GM19468 (cell line): ENCODE results near the gene MYH3.
"Not testable (repeated sequence)": the region's sequence is repeated elsewhere in the genome, so short reads cannot be mapped to it uniquely, and the experiment has no call there.

Experiments used
- ATAC-seq: cut with Tn5 transposase; IDR thresholded peaks from one replicate; pipeline ENCODE4 v1.9.1; 2021; ENCODE audit warnings: mild to moderate bottlenecking, moderate library complexity, moderate number of reproducible peaks; ENCODE audit not compliant: unreplicated experiment; ENCODE audit errors: extremely low read depth

Gene MYH3

DNA sequence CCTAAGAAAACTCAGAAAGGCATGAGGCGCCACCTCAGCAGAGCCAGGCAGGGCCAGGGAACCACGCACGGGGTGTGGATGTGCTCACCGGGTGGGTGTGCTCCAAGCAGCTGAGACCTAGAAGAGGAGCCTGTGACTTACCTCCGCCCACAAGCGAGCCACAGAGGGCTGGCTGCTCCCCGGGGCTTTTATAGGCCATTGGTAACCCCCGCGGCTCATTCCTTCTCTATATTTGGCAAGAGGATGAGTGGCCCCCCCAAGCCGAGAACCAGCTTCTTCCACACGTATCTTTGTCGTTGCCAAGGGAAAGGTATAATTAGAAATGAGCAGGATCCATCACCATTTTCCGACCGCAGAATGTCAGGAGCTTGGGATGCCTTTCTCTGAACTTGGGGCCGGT lies at the start of gene MYH3:
MYH3 (minus strand) TSS at position 162 of the 400 bp plus-strand sequence. CDS start 2,245 bp downstream, outside the sequence.
- no peak for ATAC-seq

DNA sequence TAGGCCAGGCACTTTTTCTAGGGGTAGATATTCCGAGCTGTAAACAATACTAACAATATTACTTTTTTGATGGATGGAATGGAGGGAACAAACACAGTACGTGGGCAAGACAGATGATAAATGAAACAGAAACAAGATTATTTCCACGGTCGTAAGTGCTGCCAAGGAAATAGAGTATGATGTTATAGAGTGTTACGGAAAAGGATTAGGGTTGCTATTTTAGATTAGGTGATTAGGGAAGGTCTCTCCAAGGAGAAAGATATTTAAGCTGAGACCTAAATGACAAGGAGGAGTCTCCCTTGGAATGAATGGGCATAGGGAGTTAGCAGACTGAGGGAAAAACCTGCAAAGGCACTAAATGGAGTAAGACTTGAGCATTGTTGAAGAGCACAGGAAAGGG lies 48.6 kb upstream of the MYH3 start:
- ATAC-seq = no peak

DNA sequence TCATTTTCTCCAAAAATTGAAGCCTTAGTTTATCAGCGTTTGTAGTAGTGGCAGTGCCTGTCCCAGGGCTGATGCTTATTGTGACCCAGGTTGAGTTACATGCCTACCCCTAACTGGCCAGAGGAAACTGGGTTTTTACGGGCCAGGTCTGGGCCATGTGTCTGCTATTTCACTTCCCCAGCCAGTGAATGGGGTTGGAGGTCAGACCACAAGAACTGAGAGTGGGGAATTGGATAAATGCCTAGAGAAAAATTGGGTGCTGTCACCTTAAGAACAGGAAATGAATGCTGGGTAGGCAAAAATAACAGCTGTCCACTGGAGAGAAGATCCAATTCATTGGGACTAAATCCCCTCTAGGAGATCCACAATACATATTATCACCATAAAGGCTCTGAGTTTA lies 45.5 kb upstream of the MYH3 start:
- ATAC-seq = no peak

DNA sequence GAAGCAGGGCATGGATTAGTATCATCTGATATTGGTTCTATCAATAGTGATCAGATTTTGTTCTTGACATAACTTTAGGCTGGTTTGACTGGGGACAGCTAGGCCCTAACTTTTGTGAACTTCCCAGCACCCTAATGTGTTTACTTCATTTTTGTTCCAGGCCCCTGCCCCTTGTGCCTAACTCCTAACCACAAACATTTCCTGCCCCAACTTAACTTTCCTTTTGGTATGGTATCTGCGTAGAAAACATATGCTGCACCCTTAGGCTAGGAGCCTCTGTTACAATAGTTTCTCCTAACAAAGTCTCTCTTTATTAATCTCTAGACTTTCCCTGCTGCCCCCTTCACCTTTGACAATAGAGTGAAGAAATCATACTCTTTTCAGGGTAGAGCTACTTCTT lies 42.7 kb upstream of the MYH3 start:
- no peak for ATAC-seq

DNA sequence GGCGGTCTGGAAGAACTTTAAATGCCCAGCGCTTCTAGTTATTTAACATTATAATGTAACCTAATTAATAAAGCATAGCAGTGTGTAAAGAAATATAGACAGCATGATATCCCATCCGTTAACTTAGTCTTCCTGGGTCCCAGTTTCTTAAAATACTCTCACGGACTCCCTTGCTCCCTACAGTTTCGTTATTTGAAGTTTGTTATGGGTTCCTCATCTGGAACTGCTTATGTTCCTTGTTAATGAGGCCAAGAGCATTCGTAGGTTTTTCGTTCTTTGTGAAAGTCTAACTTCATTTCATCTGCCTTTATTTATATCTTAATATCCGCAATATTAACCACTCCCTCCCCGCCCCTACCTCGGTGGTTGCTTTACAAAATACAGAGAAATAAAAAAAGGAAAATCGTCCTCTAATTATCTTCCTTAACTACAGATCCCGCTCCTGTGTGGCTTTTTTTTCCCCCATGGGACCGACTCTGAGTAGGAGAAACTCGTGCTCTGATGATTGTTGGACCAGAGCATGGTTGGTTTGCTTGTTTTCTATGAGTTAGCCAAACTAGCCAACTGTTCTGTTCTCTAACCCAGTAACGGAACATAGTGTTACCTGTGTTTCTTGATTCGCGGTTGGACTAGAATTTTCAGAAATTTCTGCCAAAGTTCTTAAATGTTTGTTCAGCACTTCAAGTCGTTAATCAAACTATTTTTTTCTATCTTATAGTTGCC lies 41.1 kb upstream of the MYH3 start:
- no peak for ATAC-seq

DNA sequence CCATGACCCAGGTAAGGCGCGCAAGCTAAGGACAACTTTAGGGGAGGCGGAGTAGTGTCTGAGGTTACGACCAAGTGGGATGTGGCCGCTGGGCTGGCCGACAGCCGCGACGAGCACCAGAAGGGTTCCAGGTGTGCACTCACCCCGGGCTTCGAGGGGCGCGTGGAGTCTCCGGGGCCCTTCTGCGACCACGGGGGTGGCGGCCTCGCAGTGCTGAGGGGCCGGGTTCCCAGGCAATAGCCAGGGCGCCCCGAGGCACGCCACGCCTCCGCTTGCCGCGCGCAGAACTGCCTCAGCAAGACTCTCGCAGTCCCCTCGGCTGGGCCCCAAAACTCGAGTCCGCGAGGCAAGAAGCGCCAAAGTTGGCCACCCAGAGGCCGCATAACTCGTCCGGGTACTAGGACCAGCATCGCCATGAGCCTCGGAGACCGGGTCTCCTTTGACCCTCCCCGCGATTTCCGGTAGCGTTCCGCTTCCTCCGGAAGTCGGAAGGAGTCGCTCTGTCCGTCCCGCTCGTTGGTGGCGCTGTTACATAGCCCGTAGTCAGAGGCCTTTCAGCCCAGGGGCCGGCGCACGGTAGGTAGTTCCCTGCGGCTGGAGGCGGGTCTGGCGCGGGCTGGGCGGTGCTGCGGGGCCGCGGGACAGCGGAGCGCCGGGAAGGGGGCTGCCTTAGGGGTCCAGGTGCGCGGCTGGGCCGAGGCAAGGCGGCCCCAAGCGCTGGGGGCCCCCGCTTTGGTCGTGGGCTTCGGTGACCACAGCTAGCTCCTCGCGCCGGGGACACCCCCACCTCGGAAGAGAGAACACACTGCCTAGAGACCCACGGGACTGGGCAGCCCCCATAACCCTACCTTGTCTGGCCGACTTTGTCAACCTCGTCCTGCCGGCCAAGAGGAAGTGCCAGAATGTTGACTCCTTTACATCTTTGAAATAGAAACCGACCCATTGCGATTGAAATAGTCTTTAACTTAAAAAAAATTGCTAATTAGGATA lies 40.3 kb upstream of the MYH3 start, which contains the start of the genes ADPRM and SCO1:
ADPRM (plus strand) TSS at position 503 of the 990 bp plus-strand sequence. CDS start 7,333 bp downstream, outside the sequence.
SCO1 (minus strand) TSS at position 442 of the 990 bp plus-strand sequence; CDS start at position 416, 26 bp downstream.
- peak; percentile 95 for ATAC-seq

DNA sequence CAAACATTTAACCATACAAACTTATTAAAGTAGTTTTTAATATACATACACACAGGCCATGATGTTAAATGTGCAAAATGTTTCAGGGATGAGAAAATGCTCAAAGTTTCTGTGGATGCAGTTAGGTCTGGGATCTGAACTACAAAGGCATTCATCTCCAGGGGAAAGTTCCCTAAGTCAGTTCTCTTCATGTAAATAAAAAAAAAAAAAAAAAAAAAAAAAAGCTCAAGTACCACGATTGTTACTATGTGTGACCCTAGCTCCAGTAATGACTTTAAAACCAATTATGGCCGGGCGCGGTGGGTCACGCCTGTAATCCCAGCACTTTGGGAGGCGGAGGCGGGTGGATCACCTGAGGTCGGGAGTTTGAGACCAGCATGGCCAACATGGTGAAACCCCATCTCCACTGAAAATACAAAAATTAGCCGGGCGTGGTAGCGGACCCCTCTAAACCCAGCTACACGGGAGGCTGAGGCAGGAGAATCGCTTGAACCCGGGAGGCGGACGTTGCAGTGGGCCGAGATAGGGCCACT lies 38.8 kb upstream of the MYH3 start:
- ATAC-seq = not testable (repeated sequence)

DNA sequence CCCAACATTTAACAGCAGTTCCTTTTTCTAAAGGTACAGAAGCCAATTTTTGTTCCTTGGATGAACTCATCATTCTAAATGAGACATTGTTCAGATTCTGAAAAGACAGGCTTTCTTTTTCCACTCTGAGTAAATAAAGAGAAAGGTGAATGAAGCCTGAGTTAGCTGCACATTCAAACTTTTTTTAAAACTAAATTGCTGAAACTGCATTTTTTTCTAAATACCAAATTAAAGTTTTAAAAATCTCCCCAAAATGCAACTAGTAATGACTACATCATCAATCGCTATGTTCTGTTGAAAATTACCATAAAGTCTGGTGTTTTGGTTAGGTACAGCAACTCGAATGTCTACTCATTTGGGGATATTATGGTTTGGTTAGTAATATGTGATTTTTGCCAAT lies 30.4 kb upstream of the MYH3 start:
- ATAC-seq = no peak

DNA sequence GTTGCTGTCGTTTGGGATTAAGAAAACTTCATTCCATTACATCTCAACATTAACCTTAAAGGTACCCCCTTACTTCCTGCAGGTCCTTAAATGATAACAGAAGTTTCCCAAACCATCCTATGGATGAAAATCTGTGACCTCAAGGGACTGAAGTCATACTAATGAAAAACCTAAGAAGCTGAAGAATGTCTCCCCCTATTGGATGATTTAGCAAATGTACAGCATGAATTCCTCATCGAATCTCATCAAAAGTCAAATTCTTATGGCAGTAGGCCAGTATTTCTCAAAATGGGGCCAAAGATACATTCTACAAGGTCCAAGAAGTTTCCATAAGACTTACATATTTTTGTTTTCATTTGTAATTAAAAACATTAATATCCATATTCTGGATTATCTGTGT lies 26.7 kb upstream of the MYH3 start:
- no peak for ATAC-seq

DNA sequence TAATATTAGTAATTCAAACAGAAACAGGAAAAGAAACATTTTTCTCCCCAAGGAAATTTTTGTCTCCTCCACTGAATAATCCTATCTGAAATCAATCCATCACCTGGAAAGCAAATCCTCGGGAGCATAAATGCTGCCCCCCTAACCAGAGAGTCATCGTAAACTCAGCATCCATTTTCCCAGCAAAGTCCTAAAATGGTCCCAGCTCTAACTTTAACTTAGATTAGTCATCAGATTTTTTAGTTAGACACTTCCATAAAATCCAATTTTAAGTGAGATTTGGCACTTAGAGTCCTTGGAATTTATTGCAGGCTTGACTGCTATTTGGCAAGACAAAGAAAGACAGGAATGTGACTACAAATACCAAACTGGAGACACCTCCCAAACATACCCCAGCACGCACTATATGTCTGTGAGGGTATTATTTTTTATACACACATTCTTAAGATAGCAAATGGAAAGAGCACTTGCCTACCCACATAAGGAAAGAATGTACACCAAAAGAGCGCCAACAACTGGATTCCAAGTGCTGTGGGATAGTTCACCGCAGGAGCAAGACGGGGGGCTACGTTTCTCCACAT lies 24.8 kb upstream of the MYH3 start:
- ATAC-seq = no peak

DNA sequence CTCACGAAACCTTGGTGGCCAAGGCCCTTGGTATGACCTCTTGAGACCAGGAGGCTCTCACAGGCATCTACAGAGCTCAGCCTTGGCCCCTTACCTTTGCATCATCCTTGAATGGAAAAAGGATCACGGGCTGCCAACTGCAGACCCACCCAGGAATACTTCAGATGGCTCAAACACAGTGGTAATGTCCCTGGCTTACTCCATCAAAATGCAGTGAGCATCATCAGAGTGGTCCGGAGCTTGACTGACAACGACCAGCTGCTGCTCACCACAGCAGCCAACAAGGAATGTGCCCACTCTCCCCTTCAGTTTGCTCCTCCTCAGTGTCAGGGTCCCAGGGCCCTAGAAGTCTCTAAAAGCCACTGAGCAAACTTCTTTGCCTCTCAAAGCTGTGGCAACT lies 17.6 kb upstream of the MYH3 start:
- ATAC-seq = no peak

DNA sequence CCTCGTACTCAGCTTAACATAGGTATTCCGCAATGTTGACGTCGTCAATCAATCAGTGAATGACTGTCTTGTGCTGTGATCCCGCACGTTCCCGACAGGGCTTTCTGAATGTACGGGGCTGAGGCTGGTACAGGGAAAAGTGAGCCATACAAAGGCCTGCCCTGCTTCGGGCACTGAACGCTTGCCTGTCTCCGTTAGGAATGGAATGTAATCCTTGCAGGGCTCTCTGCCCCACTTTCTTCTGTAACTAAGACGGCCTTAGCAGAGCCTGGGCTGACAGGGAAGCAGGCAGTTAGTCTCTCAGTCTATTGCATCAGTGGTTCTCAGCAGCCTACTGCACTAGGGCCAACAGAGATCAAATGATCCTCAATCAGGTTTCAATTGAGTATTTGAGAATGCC lies 16.2 kb upstream of the MYH3 start:
- ATAC-seq = no peak

DNA sequence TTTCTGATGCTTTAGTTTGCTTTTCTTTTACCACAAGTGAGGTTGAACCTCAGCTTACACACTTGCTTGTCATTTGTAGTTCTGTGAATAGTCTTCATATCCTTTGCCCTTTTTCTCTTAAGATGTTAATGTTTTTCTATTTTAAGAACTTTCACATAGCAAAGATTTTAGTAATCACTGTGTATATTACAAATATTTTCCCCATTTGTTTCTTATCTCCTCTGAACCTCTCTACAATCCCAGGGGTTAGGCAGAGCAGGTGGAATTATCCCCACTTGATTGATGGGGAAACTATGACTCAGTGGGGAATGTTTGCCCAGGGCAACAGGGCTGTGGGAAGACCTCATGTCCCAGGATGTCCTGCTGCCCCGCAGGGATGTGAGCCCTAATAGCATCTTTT lies 11.7 kb upstream of the MYH3 start:
- ATAC-seq = no peak

DNA sequence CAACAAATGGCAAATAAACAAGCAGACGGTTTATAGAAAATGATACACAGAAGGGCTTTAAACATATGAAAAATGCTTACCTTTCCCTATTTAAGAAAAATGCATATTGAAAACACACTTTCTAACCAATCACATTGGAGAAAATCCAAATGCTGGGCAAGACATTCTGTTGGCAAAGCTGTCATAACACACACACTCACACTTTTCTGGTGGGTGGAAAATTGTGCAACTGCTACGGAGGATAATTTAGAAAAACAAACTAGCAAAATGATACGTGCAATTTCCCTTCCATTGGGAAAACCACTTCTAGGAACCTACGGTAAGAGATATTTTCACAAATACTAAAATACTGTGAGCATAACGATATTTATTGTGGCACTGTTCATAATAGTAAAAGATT lies 9.8 kb upstream of the MYH3 start:
- ATAC-seq = no peak

DNA sequence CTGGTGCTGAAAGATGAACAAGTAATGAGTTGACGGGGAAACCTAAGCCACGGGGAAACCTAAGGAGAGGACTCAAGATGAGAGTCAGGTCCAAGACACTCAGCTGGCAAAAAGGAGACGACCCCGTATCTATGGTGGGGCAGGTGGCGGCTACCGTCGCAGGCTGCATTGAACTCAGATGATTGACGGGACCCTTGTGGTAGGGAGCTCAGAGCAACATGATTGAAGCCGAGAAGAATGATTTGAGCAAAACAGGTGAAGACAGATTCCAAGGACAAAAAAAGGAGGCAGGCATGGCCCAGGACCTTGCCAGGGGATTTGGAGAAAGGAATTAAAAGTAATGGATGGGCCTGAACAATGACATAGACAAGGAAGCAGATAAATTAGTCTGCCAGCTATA lies 7.5 kb upstream of the MYH3 start:
- no peak for ATAC-seq

DNA sequence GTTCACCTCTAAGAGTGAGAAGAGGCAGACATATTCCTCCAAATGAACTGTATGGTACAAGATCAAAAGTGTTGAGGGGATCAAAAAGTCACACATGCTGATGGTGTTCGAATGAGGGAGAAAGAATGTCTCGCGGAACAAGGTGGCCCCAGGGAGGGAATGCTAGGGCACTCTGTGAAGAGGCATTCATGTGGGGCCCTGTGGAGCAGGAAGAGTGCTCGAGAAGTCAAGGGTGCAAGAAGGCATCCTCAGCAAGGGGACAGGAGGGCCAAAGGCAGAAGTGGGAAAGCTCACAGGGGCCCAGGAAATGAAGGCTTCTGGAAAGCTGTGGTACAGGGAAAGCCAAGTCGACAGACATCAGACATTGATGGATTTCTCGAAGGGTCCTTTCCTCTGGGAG lies 6.1 kb upstream of the MYH3 start:
- no peak for ATAC-seq

DNA sequence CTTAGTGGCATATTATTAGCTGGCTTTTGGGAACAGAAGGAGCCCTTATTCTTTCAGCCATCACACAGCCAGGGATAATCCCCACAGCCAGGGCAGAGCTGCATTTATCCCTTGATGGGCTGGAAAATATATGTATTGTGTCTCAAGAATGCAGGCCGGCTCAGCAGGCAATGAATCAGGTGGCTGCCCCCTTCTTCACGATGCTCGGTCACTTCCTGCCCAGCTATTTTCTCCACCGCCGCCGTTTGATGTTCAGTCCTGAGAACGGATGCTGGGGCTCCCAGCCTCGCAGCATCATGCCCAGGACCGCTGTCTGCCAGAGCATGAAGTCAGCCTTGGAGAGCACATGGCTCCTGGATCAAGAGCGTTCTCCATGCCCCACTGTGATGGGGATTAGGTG lies 4.3 kb upstream of the MYH3 start:
- no peak for ATAC-seq

DNA sequence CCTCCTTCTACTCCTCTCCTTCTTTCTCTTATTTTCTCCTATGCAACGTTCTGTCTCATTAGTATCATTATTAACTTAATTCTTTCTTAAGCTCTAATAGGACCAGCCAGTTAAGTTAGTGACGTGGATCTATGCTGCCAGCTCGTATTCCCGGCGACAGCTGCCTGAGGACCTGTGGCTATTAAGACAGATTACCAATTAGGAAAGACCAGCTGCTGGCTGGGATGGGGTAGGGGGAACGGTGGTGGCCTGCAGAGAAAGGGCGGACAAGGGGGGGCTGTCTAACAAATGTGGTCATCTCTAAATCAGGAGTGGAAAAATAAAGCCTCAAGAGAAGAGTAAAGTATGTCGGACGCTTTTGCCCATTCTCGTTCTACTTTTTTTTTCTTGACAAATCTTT lies 770 bp upstream of the MYH3 start:
- ATAC-seq = no peak

DNA sequence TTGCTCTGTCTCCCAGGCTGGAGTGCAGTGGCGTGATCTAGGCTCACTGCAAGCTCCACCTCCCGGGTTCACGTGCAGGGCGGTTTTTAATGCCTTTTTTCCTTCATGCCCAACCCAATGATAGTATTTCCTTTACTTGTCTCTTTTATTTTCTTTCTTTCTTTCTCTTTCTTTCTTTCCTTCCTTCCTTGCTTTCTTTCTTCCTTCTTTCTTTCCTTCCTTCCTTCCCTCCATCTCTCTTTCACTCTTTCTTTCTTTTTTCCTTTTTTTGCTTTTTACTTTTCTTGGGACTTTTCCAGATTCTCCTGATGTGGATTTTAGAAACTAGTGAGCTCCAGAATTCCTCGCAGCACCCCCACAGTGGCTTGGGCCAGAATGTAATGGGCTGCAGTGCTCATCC lies 3.1 kb downstream of the MYH3 start:
- no peak for ATAC-seq

DNA sequence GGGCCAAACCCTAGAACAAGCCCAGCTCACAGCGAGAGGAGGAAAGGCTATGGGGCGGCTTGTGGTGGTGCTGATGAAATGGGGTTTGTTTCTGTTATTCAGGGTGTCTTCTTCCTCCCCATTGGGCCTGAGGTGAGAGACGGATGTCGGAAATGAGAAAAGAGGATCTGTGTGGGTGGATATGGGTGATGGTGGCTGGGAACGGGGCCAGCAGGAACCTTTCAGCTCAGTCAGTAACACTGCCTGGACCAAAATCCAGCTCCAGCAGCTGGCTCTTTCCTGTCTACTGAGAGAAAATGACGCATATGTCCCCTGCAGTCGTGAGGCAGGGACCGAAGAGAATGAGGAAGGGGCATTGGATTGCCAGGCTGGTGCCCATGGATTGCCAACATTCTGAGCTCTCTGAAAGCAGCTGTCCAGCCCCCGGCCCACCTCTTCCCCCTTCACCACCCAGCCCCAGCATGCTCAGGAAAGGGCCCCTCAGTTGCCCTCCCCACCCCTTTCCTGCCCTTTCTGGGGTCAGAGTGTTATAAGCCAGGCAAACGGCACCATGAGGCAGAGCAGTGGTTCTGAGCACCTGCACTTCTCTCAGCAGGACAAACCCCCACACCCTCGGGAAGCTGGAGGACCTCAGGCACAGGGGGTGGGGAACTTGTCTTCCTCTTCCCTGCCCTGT lies 4.0 kb downstream of the MYH3 start:
- ATAC-seq = no peak
